Left lung (tissue), 10 donors: Measurements from ENCODE around the gene ATF6. TPM values are rescaled to one million over a fixed set of nuclear protein-coding genes. Genes with fewer than 3 reads are reported as not detected.
A peak's percentile ranks its signal among the peaks of the same experiment; 100 is the strongest.

Source experiments
- ATAC-seq: fragments of 200-7000 bp; cut with Tn5 transposase; one replicate; pipeline ENCODE4 v1.9.1; 2020; ENCODE audit warnings: moderate library complexity
- DNase-seq, 4 donors: peaks; one replicate each; pipeline ENCODE4 v3.0.0-alpha.2; 2013 to 2020
- H3K27ac ChIP-seq, 2 donors: fragments of 200-600 bp; sonication (generic) in 1 of 2; one replicate each; pipeline versions ENCODE4 v1.5.0 to v1.8.0; 2020 to 2021
- H3K27me3 ChIP-seq, 2 donors: fragments of 200-600 bp; sonication (generic) in 1 of 2; one replicate each; pipeline versions ENCODE4 v1.5.0 to v1.8.0; 2020 to 2021
- H3K36me3 ChIP-seq, 2 donors: fragments of 200-600 bp; sonication (generic) in 1 of 2; one replicate each; pipeline versions ENCODE4 v1.5.0 to v1.8.0; 2020 to 2021
- H3K4me1 ChIP-seq, 2 donors: fragments of 200-600 bp; one replicate each; pipeline ENCODE4 v1.8.0; 2021
- H3K4me3 ChIP-seq, 2 donors: fragments of 200-600 bp; sonication (generic) in 1 of 2; one replicate each; pipeline versions ENCODE4 v1.5.0 to v1.8.0; 2020 to 2021; ENCODE audit warnings: mild to moderate bottlenecking in 1 of 2
- H3K9me3 ChIP-seq, 2 donors: fragments of 200-600 bp; sonication (generic) in 1 of 2; one replicate each; pipeline versions ENCODE4 v1.5.0 to v1.8.0; 2020 to 2021
- intact Hi-C, 2 donors: fragments of 100-400 bp; cut with DNase I; formaldehyde crosslinking; loops; one replicate each; pipeline versions ENCODE4 v1.11.2 to v1.14.2; 2022
- polyA plus RNA-seq, 6 donors: library from polyadenylated mRNA; unstranded; fragments of 120-200 nt; gene quantifications; one replicate each; pipeline ENCODE4 v1.2.1, GENCODE V29; 2013; ENCODE audit not compliant: insufficient read length in 6 of 6
- total RNA-seq, 2 donors: library from RNA; stranded (reverse); fragmentation: NEBNext Ultra II Directional; extraction: Animal tissue kit (Norgen Biotek cat#: 25700); gene quantifications; one replicate each; pipeline ENCODE4 v1.2.1, GENCODE V29; 2021
- TF ChIP-seq, protein P1 (sequence below), 2 donors: fragments of 200-600 bp; sonication (generic) in 1 of 2; IDR thresholded peaks; one replicate each; pipeline versions ENCODE4 v1.5.0 to v1.8.0; 2021; ENCODE audit warnings: antibody characterized with exemption in 2 of 2
- donor health status: DM: no; HTN: yes; CAD: no.
- donor health status: DM: no; HTN: no; CAD: no.

ATF6 gene
- total and polyA plus RNA-seq, 8 donors, result 26.3 to 32.6 (median 29.5) TPM

DNA sequence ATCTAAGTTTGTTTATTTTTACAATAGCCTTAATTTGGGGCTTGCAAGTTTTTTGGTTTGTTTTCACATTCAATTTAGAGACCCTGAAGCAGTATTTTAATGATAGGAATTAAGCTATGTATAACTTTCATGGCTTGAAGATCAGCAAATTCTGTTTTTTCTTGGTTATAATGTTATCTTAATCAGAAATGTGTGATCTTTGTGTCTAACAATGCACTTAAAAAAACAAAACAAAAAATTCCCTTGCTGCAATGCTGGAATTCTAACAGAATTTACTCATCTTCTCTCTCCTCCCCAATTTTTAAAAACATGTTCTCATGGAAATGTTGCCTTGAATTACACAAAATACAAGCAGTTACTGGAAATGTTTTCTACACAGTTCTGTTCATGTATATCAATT, 144.5 kb downstream of the ATF6 start:
- intact Hi-C loops, result no loop called here
- H3K36me3 ChIP-seq, result peaks cover 0 to 38% of the 10 kb centered on the region in 2 donors
- DNase-seq, result no peak
- peaks cover 0 to 4% of the 10 kb centered on the region in 2 donors for H3K4me1 ChIP-seq
- H3K27ac ChIP-seq, result peak overlapping the region in 1 of 2 donors; percentile 22
- ATAC-seq, result no peak
- H3K4me3 ChIP-seq, result no peak overlapping the region
- no peaks in the 10 kb centered on the region for H3K27me3 ChIP-seq
- H3K9me3 ChIP-seq, result no peaks in the 10 kb centered on the region
- TF ChIP-seq, protein P1, sequence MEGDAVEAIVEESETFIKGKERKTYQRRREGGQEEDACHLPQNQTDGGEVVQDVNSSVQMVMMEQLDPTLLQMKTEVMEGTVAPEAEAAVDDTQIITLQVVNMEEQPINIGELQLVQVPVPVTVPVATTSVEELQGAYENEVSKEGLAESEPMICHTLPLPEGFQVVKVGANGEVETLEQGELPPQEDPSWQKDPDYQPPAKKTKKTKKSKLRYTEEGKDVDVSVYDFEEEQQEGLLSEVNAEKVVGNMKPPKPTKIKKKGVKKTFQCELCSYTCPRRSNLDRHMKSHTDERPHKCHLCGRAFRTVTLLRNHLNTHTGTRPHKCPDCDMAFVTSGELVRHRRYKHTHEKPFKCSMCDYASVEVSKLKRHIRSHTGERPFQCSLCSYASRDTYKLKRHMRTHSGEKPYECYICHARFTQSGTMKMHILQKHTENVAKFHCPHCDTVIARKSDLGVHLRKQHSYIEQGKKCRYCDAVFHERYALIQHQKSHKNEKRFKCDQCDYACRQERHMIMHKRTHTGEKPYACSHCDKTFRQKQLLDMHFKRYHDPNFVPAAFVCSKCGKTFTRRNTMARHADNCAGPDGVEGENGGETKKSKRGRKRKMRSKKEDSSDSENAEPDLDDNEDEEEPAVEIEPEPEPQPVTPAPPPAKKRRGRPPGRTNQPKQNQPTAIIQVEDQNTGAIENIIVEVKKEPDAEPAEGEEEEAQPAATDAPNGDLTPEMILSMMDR (IDR thresholded peaks at IDR 0.05), result no peak

DNA sequence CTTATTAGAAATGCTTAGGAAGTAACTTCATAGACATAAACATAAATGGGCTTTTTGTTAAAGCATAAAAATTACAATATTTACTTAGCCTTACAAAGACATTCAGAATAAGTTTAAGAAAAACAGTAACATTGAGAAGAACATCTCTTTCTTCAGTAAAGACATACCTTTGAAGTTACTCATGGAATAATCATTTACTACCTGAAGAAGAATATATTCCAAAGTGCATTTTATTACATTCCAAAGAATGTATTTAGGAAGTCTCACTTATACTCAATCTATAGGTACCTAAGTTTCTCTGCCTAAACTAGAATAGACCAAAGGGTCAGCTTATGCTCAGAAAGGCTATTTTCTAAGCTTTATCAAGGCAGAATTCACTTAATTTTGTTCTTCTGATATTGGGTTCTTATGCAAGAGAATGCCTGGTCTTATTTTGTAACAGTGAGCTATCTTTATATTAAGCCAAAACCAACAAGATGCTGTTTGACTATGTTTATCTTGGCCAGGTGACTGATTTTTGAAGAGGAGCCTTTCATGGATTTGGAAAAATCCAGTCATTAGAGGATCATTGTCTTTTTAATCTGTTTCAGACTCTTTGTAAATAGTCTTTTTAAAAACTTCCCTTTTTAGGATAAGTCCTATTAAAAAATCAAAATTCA, 147.5 kb downstream of the ATF6 start:
- intact Hi-C loops, result no loop called here
- ATAC-seq (no peak), DNase-seq (no peak)
- peaks cover 0 to 52% of the 10 kb centered on the region in 2 donors for H3K36me3 ChIP-seq
- H3K4me1 ChIP-seq, result peaks cover 0 to 4% of the 10 kb centered on the region in 2 donors
- H3K4me3 ChIP-seq, result no peak overlapping the region
- no peaks in the 10 kb centered on the region for H3K27me3 ChIP-seq
- H3K27ac ChIP-seq, result no peak overlapping the region
- TF ChIP-seq, protein P1 (IDR thresholded peaks at IDR 0.05), result no peak
- no peaks in the 10 kb centered on the region for H3K9me3 ChIP-seq

DNA sequence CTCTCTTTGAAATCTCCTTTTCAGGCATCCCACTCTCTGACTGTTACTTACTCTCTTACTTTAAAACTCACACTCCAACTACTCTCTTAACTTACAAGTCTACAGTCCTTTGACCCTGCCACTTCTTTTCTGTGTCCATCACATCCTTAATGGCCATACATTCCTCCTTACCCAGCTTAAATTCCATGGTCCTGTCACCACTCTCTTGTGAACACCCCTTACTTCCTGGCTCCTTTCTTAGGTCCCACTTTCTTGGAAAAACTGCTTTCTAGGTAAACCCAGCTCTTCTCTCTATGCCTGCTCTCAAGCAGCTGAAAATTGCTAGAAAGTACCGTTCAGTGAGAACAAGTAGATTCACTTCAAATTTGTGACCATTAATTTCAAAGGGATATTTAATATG, 148.5 kb downstream of the ATF6 start:
- TF ChIP-seq, protein P1 (IDR thresholded peaks at IDR 0.05), result no peak
- peaks cover 0 to 4% of the 10 kb centered on the region in 2 donors for H3K4me1 ChIP-seq
- H3K27me3 ChIP-seq, result no peaks in the 10 kb centered on the region
- peaks cover 0 to 52% of the 10 kb centered on the region in 2 donors for H3K36me3 ChIP-seq
- no peak overlapping the region for H3K4me3 ChIP-seq
- intact Hi-C loops, result no loop called here
- no peak for DNase-seq
- no peaks in the 10 kb centered on the region for H3K9me3 ChIP-seq
- no peak overlapping the region for H3K27ac ChIP-seq
- ATAC-seq, result no peak

DNA sequence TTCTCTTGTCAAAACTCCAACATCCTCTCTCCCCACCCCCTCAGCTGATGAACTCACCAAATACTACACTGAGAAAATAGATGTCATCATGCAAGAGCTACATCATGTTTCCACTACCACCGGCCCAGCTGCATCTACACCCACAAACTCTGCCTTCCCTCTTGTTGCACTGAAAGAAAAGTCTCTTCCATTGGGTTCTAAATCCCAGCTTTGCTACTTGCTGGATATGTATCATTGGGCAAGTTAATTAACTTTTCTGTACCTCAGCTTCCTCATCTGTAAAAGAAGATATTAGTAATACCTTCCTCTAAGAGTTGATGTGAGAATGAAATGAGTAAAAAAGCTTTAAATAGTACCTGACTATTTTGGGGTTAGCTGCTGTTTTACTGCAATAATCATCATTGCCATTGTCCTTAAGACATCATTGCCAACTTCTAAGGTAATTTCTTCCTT, 149.0 kb downstream of the ATF6 start:
- TF ChIP-seq, protein P1 (IDR thresholded peaks at IDR 0.05), result no peak
- Histone ChIP-seq H3K4me3 (no peak overlapping the region), H3K4me1 (peaks cover 0 to under 1% of the 10 kb centered on the region in 2 donors), H3K9me3 (no peaks in the 10 kb centered on the region), H3K36me3 (peaks cover 0 to 52% of the 10 kb centered on the region in 2 donors), H3K27me3 (no peaks in the 10 kb centered on the region), H3K27ac (no peak overlapping the region)
- intact Hi-C loops, result no loop called here
- no peak for DNase-seq
- ATAC-seq, result no peak

DNA sequence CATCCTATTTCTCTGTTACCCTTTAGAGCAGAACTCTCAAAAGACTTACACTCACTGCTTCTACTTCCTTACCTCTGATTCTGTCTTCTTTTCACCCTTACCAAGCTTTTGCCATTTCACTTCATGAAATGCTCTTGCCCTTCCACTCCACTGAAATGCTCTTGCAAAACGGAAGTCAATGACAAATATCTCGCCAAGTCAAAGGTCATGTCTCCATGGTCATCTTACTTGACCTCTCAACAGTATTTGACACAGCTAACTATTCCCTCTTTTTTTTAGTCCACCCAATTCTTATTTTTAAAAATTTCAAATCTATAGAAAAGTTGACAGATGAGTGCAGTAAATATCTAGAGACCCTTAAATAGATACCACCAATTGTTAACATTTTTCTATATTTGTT, 149.9 kb downstream of the ATF6 start:
- Histone ChIP-seq H3K36me3 (peaks cover 0 to 52% of the 10 kb centered on the region in 2 donors), H3K9me3 (no peaks in the 10 kb centered on the region), H3K4me3 (no peak overlapping the region), H3K27ac (no peak overlapping the region), H3K4me1 (no peaks in the 10 kb centered on the region), H3K27me3 (no peaks in the 10 kb centered on the region)
- intact Hi-C loops, result no loop called here
- TF ChIP-seq, protein P1 (IDR thresholded peaks at IDR 0.05), result no peak
- DNase-seq (no peak), ATAC-seq (no peak)
